Upper lobe of left lung (tissue), 4 donors: ENCODE data around the gene BSCL2.

Experiments used
- CTCF ChIP-seq, 6 experiments: fragments of 450-650 bp in 4 of 6; fragments of 200-600 bp in 2 of 6; sonication (generic) in 2 of 6; IDR thresholded peaks; one replicate each; pipeline ENCODE4 v1.5.1; 2016 to 2019; ENCODE audit warnings: antibody characterized with exemption in 6 of 6
- POLR2A ChIP-seq, 4 donors: fragments of 450-650 bp; IDR thresholded peaks; one replicate each; pipeline ENCODE4 v1.5.1; 2016 to 2017; ENCODE audit warnings: antibody characterized with exemption in 4 of 4, mild to moderate bottlenecking in 2 of 4
- POLR2AphosphoS5 ChIP-seq, 2 donors: sonication (generic); formaldehyde crosslinking; IDR thresholded peaks; one replicate each; pipeline ENCODE4 v1.5.1; 2017; ENCODE audit warnings: antibody characterized with exemption in 2 of 2

DNA sequence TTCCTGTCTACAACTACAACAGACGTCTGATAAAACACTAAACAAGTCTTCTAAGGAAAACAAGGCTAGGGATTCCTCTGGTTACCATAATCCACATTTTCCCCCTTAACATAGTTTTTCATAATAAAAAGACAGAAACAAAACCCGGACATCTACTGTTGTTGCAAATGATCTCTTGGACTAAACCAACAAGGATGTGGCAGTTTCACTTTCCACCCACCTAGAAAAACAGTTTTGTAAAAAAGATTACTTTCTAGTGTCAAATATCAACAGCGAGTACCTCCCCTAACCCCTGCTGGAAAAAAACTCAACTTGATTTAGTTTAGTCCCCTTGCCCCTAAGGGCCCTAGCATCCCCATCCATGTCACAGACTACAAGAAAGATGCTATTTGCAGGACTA lies 5.6 kb upstream of the BSCL2 start:
- TF ChIP-seq POLR2A (IDR thresholded peaks at IDR 0.05) (no peak), CTCF (IDR thresholded peaks at IDR 0.05) (no peak), POLR2AphosphoS5 (IDR thresholded peaks at IDR 0.05) (no peak)
